Hepatocyte (in vitro differentiated cells): ENCODE data around the gene FADS3. TPM values are rescaled to one million over a fixed set of nuclear protein-coding genes. Genes with fewer than 3 reads are reported as not detected.

ENCODE experiments used
- DNase-seq: peaks from one replicate; pipeline ENCODE4 v3.0.0-alpha.2; 2016; ENCODE audit warnings: low spot score
- H2AFZ ChIP-seq: fragments of 200-600 bp; sonication (generic); 2 replicates; pipeline ENCODE4 v1.6.0; 2016; ENCODE audit warnings: antibody characterized with exemption, mild to moderate bottlenecking
- H3K27ac ChIP-seq: fragments of 200-600 bp; sonication (generic); 2 replicates; pipeline ENCODE4 v1.5.1; 2016; ENCODE audit warnings: mild to moderate bottlenecking
- H3K27me3 ChIP-seq: fragments of 200-600 bp; sonication (generic); 2 replicates; pipeline ENCODE4 v1.6.1; 2016
- H3K36me3 ChIP-seq: fragments of 200-600 bp; sonication (generic); replicated peaks from 2 replicates; pipeline ENCODE4 v1.5.1; 2016; ENCODE audit warnings: low read depth; ENCODE audit not compliant: insufficient read depth
- H3K4me1 ChIP-seq: fragments of 200-600 bp; sonication (generic); 2 replicates; pipeline ENCODE4 v1.5.1; 2016; ENCODE audit warnings: mild to moderate bottlenecking, moderate library complexity; ENCODE audit not compliant: insufficient read depth
- H3K4me2 ChIP-seq: fragments of 200-600 bp; sonication (generic); 2 replicates; pipeline ENCODE4 v1.6.0; 2016
- H3K4me3 ChIP-seq: fragments of 200-600 bp; sonication (generic); 2 replicates; pipeline ENCODE4 v1.5.1; 2016; ENCODE audit warnings: mild to moderate bottlenecking
- H3K79me2 ChIP-seq: fragments of 200-600 bp; sonication (generic); 2 replicates; pipeline ENCODE4 v1.6.0; 2017; ENCODE audit warnings: mild to moderate bottlenecking
- H3K9me2 ChIP-seq: fragments of 200-600 bp; sonication (generic); replicated peaks from 2 replicates; pipeline ENCODE4 v1.6.0; 2017; ENCODE audit warnings: mild to moderate bottlenecking; ENCODE audit not compliant: insufficient read depth
- H3K9me3 ChIP-seq: fragments of 200-600 bp; sonication (generic); 2 replicates; pipeline ENCODE4 v1.5.1; 2016; ENCODE audit warnings: low read depth, mild to moderate bottlenecking
- H4K20me1 ChIP-seq: fragments of 200-600 bp; sonication (generic); 2 replicates; pipeline ENCODE4 v1.6.0; 2016; ENCODE audit warnings: mild to moderate bottlenecking; ENCODE audit not compliant: insufficient read depth, poor library complexity, severe bottlenecking
- CTCF ChIP-seq: fragments of 200-600 bp; sonication (generic); IDR thresholded peaks from 2 replicates; pipeline ENCODE4 v1.5.1; 2016; ENCODE audit warnings: antibody characterized with exemption, mild to moderate bottlenecking; ENCODE audit not compliant: poor library complexity
- EZH2 ChIP-seq: fragments of 200-600 bp; sonication (generic); IDR thresholded peaks from 2 replicates; pipeline ENCODE4 v1.6.1; 2016; ENCODE audit warnings: antibody characterized with exemption, mild to moderate bottlenecking, borderline replicate concordance
- EZH2phosphoT487 ChIP-seq: fragments of 200-600 bp; sonication (generic); IDR thresholded peaks from one replicate; pipeline ENCODE4 v1.6.1; 2018; ENCODE audit warnings: antibody characterized with exemption, mild to moderate bottlenecking, low read depth, moderate library complexity; ENCODE audit not compliant: unreplicated experiment, severe bottlenecking
- WGBS: methylation state at CpG from one replicate; pipeline ENCODE4 v1.1.6; 2016; ENCODE audit warnings: low lambda C conversion rate; ENCODE audit errors: missing lambda C conversion rate; 5-methylcytosine and 5-hydroxymethylcytosine counted together
- polyA plus RNA-seq: library from polyadenylated mRNA; unstranded; fragments of >200 nt; fragmentation: Nextera tagmentation; extraction: Ambion mirVana; gene quantifications from 2 replicates; pipeline ENCODE4 v1.2.1, GENCODE V29; 2016
- total RNA-seq: library from RNA; depleted of rRNA; stranded (reverse); fragments of >200 nt; gene quantifications from 2 replicates; pipeline ENCODE4 v1.2.3, GENCODE V29; 2014

The FADS3 gene
- total and polyA plus RNA-seq, 2 experiments from 2014 or later: 19.4 to 37.0 TPM

- no peaks in the 10 kb centered on the region for H3K9me3 ChIP-seq
- H3K9me2 ChIP-seq: no peaks in the 10 kb centered on the region
- H2AFZ ChIP-seq: no peak overlapping the region
- H3K27ac ChIP-seq: no peak overlapping the region
- H3K4me2 ChIP-seq: no peak overlapping the region
- TF ChIP-seq CTCF: no peak
- no peak for TF ChIP-seq EZH2phosphoT487
- TF ChIP-seq EZH2: no peak
- H3K4me1 ChIP-seq: peaks cover 9% of the 10 kb centered on the region
- no peaks in the 10 kb centered on the region for H4K20me1 ChIP-seq
- H3K79me2 ChIP-seq: no peaks in the 10 kb centered on the region
- 86% methylated on average over 5 of the region's 5 CpGs for WGBS
- no peaks in the 10 kb centered on the region for H3K27me3 ChIP-seq
- H3K4me3 ChIP-seq: no peak overlapping the region
- no peak for DNase-seq
- no peaks in the 10 kb centered on the region for H3K36me3 ChIP-seq
Observed at GRCh38 chr11:61893981-61894380, 2.6 kb upstream of the FADS3 start.

DNA sequence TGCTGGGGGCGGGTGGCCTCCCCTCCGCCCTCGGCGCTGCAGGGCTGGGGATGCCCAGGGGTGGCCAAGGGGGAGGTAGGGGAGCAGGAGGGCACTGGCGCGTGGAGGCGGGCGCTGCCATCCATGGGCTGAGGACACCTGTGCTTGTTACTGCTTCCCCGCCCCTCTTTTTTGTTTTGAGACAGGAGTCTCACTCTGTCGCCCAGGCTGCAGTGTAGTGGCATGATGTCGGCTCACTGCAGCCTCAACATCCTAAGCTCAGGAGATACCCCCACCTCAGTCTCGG lies 683 bp upstream of the FADS3 start:
- Histone ChIP-seq H3K4me2 (peak overlapping the region; percentile 100), H2AFZ (peak overlapping the region; percentile 90), H3K4me3 (peak overlapping the region; percentile 92), H3K79me2 (no peaks in the 10 kb centered on the region), H4K20me1 (no peaks in the 10 kb centered on the region), H3K27me3 (no peaks in the 10 kb centered on the region), H3K4me1 (peaks cover 9% of the 10 kb centered on the region), H3K9me3 (no peaks in the 10 kb centered on the region), H3K27ac (no peak overlapping the region), H3K9me2 (no peaks in the 10 kb centered on the region), H3K36me3 (no peaks in the 10 kb centered on the region)
- no peak for DNase-seq
- WGBS: 18% methylated on average over 10 of the region's 12 CpGs
- TF ChIP-seq EZH2phosphoT487: no peak

GRCh38 chr11:61890529-61891330 lies 615 bp downstream of the FADS3 start:
- TF ChIP-seq EZH2phosphoT487: no peak
- Histone ChIP-seq H3K9me2 (no peaks in the 10 kb centered on the region), H3K9me3 (no peaks in the 10 kb centered on the region), H2AFZ (peak overlapping the region; percentile 90), H3K36me3 (no peaks in the 10 kb centered on the region), H3K4me1 (peaks cover 9% of the 10 kb centered on the region), H3K4me2 (peak overlapping the region; percentile 100), H3K27me3 (no peaks in the 10 kb centered on the region), H3K27ac (peak overlapping the region; percentile 67), H4K20me1 (no peaks in the 10 kb centered on the region), H3K79me2 (no peaks in the 10 kb centered on the region), H3K4me3 (peak overlapping the region; percentile 92)
- WGBS: 0% methylated on average over 29 of the region's 38 CpGs
- DNase-seq: peak; percentile 81

- TF ChIP-seq EZH2phosphoT487 (no peak), EZH2 (no peak), CTCF (no peak)
- Histone ChIP-seq H3K4me3 (no peak overlapping the region), H3K27ac (no peak overlapping the region), H3K9me3 (no peaks in the 10 kb centered on the region), H3K27me3 (no peaks in the 10 kb centered on the region), H3K36me3 (no peaks in the 10 kb centered on the region), H3K79me2 (no peaks in the 10 kb centered on the region), H4K20me1 (no peaks in the 10 kb centered on the region), H2AFZ (no peak overlapping the region), H3K4me2 (peak overlapping the region; percentile 100), H3K9me2 (no peaks in the 10 kb centered on the region), H3K4me1 (peaks cover 9% of the 10 kb centered on the region)
- 81% methylated on average over 10 of the region's 10 CpGs for WGBS
- no peak for DNase-seq
Observed at GRCh38 chr11:61889831-61890230, 1.5 kb downstream of the FADS3 start.
